ENCODE results near the gene CHSY1.

CHSY1 gene

DNA sequence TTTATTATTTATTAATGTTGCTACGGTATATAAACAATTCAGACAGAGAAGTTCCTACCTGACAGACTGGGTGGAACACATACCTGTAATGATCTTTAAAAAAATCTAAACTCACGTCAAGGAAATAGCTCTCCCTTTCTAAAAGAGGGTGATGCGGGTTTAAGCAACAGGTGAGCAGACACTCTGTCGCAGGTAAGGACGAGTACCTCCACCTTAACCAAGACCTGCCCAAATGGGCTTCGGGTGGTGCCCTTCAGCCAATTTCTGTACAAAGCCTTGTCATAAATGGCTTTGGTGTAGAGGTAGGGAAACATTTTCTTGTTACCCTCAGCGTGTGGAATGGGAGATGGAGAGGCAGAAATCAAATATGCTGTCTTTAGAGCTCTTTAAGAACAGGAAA lies 67.0 kb downstream of the CHSY1 start:
- TF ChIP-seq, protein P1, sequence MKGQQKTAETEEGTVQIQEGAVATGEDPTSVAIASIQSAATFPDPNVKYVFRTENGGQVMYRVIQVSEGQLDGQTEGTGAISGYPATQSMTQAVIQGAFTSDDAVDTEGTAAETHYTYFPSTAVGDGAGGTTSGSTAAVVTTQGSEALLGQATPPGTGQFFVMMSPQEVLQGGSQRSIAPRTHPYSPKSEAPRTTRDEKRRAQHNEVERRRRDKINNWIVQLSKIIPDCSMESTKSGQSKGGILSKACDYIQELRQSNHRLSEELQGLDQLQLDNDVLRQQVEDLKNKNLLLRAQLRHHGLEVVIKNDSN (IDR thresholded peaks at IDR 0.05) = no peak
- no peak for TF ChIP-seq RAD21 (IDR thresholded peaks at IDR 0.05; ENCODE audit: low read depth)
- TF ChIP-seq, protein P2, sequence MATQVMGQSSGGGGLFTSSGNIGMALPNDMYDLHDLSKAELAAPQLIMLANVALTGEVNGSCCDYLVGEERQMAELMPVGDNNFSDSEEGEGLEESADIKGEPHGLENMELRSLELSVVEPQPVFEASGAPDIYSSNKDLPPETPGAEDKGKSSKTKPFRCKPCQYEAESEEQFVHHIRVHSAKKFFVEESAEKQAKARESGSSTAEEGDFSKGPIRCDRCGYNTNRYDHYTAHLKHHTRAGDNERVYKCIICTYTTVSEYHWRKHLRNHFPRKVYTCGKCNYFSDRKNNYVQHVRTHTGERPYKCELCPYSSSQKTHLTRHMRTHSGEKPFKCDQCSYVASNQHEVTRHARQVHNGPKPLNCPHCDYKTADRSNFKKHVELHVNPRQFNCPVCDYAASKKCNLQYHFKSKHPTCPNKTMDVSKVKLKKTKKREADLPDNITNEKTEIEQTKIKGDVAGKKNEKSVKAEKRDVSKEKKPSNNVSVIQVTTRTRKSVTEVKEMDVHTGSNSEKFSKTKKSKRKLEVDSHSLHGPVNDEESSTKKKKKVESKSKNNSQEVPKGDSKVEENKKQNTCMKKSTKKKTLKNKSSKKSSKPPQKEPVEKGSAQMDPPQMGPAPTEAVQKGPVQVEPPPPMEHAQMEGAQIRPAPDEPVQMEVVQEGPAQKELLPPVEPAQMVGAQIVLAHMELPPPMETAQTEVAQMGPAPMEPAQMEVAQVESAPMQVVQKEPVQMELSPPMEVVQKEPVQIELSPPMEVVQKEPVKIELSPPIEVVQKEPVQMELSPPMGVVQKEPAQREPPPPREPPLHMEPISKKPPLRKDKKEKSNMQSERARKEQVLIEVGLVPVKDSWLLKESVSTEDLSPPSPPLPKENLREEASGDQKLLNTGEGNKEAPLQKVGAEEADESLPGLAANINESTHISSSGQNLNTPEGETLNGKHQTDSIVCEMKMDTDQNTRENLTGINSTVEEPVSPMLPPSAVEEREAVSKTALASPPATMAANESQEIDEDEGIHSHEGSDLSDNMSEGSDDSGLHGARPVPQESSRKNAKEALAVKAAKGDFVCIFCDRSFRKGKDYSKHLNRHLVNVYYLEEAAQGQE (IDR thresholded peaks at IDR 0.05; ENCODE audit: low read depth) = no peak
- no peak for TF ChIP-seq TEAD4 (IDR thresholded peaks at IDR 0.05)

DNA sequence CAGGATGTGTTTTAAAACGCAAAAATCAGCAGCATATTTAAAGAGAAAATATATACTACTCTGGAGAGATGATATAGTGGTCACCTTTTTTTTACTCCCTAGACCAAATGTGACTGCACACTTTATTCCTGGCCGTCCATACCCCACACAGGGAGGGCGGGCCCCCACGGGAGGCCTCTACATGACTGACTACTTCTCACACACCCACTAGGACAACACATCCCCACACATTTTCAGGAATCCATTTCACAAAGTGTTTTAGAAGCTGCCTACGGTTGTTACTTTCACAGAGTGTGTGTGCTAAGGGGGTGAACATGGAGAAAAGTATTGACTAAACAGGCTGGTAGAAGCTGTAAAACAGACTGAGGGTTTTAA lies 67.9 kb downstream of the CHSY1 start:
- TF ChIP-seq TCF12 (IDR thresholded peaks at IDR 0.05; ENCODE audit: low read depth) = no peak

DNA sequence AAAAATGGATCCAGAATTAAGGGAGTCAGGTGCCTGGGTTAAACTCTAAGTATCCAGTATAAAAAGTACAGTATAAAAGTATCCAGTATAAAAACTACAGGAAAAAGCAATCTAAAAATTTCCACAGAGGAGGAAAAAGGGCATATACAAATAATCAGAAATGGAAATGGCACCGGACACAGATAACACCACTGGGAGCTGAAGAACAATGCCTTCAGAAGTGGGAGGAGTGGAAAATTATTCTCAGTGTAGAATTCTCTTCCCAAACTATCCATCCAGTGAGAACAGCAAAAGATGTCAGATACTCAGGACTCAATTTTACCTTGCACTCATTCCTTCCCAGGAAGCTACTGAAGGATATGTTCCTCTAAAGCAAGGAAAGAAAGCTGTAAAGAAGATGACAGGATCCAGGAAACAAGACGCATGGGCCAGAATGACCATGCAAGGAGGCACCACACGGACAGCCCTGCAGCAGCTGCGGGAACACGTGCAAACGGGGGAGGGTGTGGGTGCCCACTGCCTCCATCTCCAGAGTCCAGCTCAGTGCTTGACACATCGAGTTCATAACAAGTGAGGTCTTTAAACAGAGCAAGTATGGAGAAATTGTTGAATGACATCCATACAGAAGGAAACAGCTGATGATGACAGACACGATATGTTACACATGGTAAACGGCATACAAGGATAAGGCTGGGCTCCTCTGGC lies 68.5 kb downstream of the CHSY1 start:
- TF ChIP-seq TAF1 (IDR thresholded peaks at IDR 0.05; ENCODE audit: low read depth) (no peak), EP300 (IDR thresholded peaks at IDR 0.05; ENCODE audit: borderline replicate concordance) (no peak), RAD21 (IDR thresholded peaks at IDR 0.05; ENCODE audit: low read depth) (no peak), EGR1 (IDR thresholded peaks at IDR 0.05) (no peak), ZBTB7A (IDR thresholded peaks at IDR 0.05; ENCODE audit: low read depth) (no peak), TCF12 (IDR thresholded peaks at IDR 0.05; ENCODE audit: low read depth) (no peak), CREB1 (IDR thresholded peaks at IDR 0.05; ENCODE audit: low read depth) (no peak), CEBPB (IDR thresholded peaks at IDR 0.05) (no peak), TEAD4 (IDR thresholded peaks at IDR 0.05) (no peak), NFIC (IDR thresholded peaks at IDR 0.05) (no peak), FOXM1 (IDR thresholded peaks at IDR 0.05; ENCODE audit: borderline replicate concordance, low read depth) (no peak), YY1 (IDR thresholded peaks at IDR 0.05; ENCODE audit: low read depth) (no peak)
- TF ChIP-seq, protein P3, sequence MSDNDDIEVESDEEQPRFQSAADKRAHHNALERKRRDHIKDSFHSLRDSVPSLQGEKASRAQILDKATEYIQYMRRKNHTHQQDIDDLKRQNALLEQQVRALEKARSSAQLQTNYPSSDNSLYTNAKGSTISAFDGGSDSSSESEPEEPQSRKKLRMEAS (IDR thresholded peaks at IDR 0.05) = no peak
- TF ChIP-seq, protein P2 (IDR thresholded peaks at IDR 0.05; ENCODE audit: low read depth) = no peak
- TF ChIP-seq, protein P1 (IDR thresholded peaks at IDR 0.05) = no peak

DNA sequence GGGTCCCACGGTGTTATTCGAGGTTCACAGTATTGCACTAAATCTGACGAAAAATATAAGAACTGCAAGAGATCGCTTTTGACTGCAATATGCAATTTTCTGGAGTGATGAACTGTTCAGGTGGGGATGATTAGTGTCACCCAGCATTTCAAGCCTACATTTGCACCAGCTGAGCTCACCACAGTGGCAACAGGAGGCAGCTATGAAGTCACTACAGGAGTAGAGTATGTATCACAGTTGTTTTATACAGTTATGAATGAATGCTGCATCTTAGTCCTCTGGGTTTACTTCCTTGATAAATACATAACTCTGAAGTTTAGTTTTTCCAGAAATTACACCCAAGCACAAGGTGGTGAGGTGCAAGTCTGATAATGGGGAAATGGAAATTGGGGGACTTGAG lies 69.6 kb downstream of the CHSY1 start:
- TF ChIP-seq CEBPB (IDR thresholded peaks at IDR 0.05) = no peak
- TF ChIP-seq EP300 (IDR thresholded peaks at IDR 0.05; ENCODE audit: borderline replicate concordance) = no peak
- TF ChIP-seq EGR1 (IDR thresholded peaks at IDR 0.05) = no peak
- no peak for TF ChIP-seq TEAD4 (IDR thresholded peaks at IDR 0.05)
- no peak for TF ChIP-seq TCF12 (IDR thresholded peaks at IDR 0.05; ENCODE audit: low read depth)
- TF ChIP-seq ZBTB7A (IDR thresholded peaks at IDR 0.05; ENCODE audit: low read depth) = no peak

DNA sequence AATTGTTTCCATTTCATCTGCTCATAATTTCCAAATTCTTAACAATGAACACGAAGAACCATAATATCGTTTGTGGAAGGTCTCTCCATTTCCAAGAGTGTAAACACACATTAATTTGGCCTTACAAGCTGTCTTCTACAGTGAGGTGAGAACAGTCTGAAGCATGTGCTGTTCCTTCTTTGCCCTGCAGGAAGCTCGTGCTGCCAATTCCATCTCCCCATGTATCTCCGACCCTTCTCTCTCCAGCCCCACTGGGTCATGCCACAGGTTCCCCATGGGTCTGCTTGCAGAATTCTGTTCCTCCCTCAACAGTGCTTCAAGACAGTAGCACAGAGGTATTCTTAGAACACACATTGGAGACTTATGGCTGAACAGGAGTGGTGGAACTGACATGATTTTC lies 70.5 kb downstream of the CHSY1 start:
- TF ChIP-seq TEAD4 (IDR thresholded peaks at IDR 0.05) (no peak), ZBTB7A (IDR thresholded peaks at IDR 0.05; ENCODE audit: low read depth) (no peak), TAF1 (IDR thresholded peaks at IDR 0.05; ENCODE audit: low read depth) (no peak), EGR1 (IDR thresholded peaks at IDR 0.05) (no peak), RAD21 (IDR thresholded peaks at IDR 0.05; ENCODE audit: low read depth) (no peak), CREB1 (IDR thresholded peaks at IDR 0.05; ENCODE audit: low read depth) (no peak), TCF12 (IDR thresholded peaks at IDR 0.05; ENCODE audit: low read depth) (no peak), YY1 (IDR thresholded peaks at IDR 0.05; ENCODE audit: low read depth) (no peak), EP300 (IDR thresholded peaks at IDR 0.05; ENCODE audit: borderline replicate concordance) (no peak), NFIC (IDR thresholded peaks at IDR 0.05) (no peak), FOXM1 (IDR thresholded peaks at IDR 0.05; ENCODE audit: borderline replicate concordance, low read depth) (no peak), CEBPB (IDR thresholded peaks at IDR 0.05) (no peak)
- TF ChIP-seq, protein P2 (IDR thresholded peaks at IDR 0.05; ENCODE audit: low read depth) = no peak
- TF ChIP-seq, protein P3 (IDR thresholded peaks at IDR 0.05) = no peak
- TF ChIP-seq, protein P1 (IDR thresholded peaks at IDR 0.05) = no peak

Data from Ishikawa (cell line).